Neural progenitor cell (in vitro differentiated cells): Measurements from ENCODE around the gene MEP1A. TPM values are rescaled to one million over a fixed set of nuclear protein-coding genes. Genes with fewer than 3 reads are reported as not detected.
"Not testable (repeated sequence)": the region's sequence is repeated elsewhere in the genome, so short reads cannot be mapped to it uniquely, and the experiment has no call there.

ENCODE experiments used
- DNase-seq: peaks from one replicate; pipeline ENCODE4 v3.0.0-alpha.2; 2016; ENCODE audit warnings: low spot score
- H2AFZ ChIP-seq: fragments of 200-600 bp; sonication (generic); replicated peaks from 2 replicates; pipeline ENCODE4 v1.6.1; 2016; ENCODE audit warnings: antibody characterized with exemption
- H3F3A ChIP-seq: fragments of 200-600 bp; sonication (generic); 2 replicates; pipeline ENCODE4 v1.6.1; 2016; ENCODE audit warnings: antibody characterized with exemption, low read depth
- H3K27ac ChIP-seq: fragments of 200-600 bp; sonication (generic); 2 replicates; pipeline ENCODE4 v1.5.1; 2016; ENCODE audit warnings: mild to moderate bottlenecking
- H3K27me3 ChIP-seq: fragments of 200-600 bp; sonication (generic); 2 replicates; pipeline ENCODE4 v1.6.1; 2016; ENCODE audit warnings: mild to moderate bottlenecking, moderate library complexity
- H3K36me3 ChIP-seq: fragments of 200-600 bp; sonication (generic); 2 replicates; pipeline ENCODE4 v1.5.1; 2016
- H3K4me1 ChIP-seq: fragments of 200-600 bp; sonication (generic); 2 replicates; pipeline ENCODE4 v1.6.1; 2016; ENCODE audit warnings: mixed run types
- H3K4me2 ChIP-seq: fragments of 200-600 bp; sonication (generic); 2 replicates; pipeline ENCODE4 v1.6.1; 2016
- H3K4me3 ChIP-seq: fragments of 200-600 bp; sonication (generic); 2 replicates; pipeline ENCODE4 v1.5.1; 2016
- H3K79me2 ChIP-seq: fragments of 200-600 bp; sonication (generic); 2 replicates; pipeline ENCODE4 v1.6.1; 2016; ENCODE audit warnings: low read depth
- H3K9ac ChIP-seq: fragments of 200-600 bp; sonication (generic); 2 replicates; pipeline ENCODE4 v1.6.1; 2016
- H3K9me3 ChIP-seq: fragments of 200-600 bp; sonication (generic); 2 replicates; pipeline ENCODE4 v1.5.1; 2016; ENCODE audit warnings: low read depth
- H4K20me1 ChIP-seq: fragments of 200-600 bp; sonication (generic); 2 replicates; pipeline ENCODE4 v1.6.1; 2016; ENCODE audit warnings: low read depth
- H3K27ac Mint-ChIP-seq: 3 replicates; pipeline ENCODE4 v1.8.0; 2021; ENCODE audit warnings: mixed read lengths
- H3K27me3 Mint-ChIP-seq: 2 replicates; pipeline ENCODE4 v1.8.0; 2022; ENCODE audit warnings: low read depth, mild to moderate bottlenecking, inconsistent platforms, moderate library complexity, mixed read lengths; ENCODE audit not compliant: insufficient read depth
- H3K36me3 Mint-ChIP-seq: 3 replicates; pipeline ENCODE4 v1.8.0; 2021; ENCODE audit warnings: mixed read lengths
- H3K4me1 Mint-ChIP-seq: 3 replicates; pipeline ENCODE4 v1.8.0; 2021; ENCODE audit warnings: mixed read lengths
- H3K4me3 Mint-ChIP-seq: 3 replicates; pipeline ENCODE4 v1.8.0; 2021; ENCODE audit warnings: mild to moderate bottlenecking, moderate library complexity, mixed read lengths
- H3K9me3 Mint-ChIP-seq: 3 replicates; pipeline ENCODE4 v1.8.0; 2020; ENCODE audit warnings: mixed read lengths
- EZH2 ChIP-seq: fragments of 200-600 bp; sonication (generic); IDR thresholded peaks from 2 replicates; pipeline ENCODE4 v1.6.1; 2017; ENCODE audit warnings: antibody characterized with exemption, mild to moderate bottlenecking, moderate library complexity
- EZH2phosphoT487 ChIP-seq: fragments of 200-600 bp; sonication (generic); IDR thresholded peaks from 2 replicates; pipeline ENCODE4 v1.6.1; 2017; ENCODE audit warnings: antibody characterized with exemption
- total RNA-seq: library from RNA; depleted of rRNA; stranded (reverse); fragments of >200 nt; gene quantifications from 2 replicates; pipeline ENCODE4 v1.2.3, GENCODE V29; 2015; ENCODE audit warnings: low replicate concordance
- TF ChIP-seq, protein P1 (sequence below): fragments of 200-600 bp; sonication (generic); IDR thresholded peaks from 2 replicates; pipeline ENCODE4 v1.5.1; 2017; ENCODE audit warnings: antibody characterized with exemption, mild to moderate bottlenecking

Gene MEP1A
- total RNA-seq, 1 donor from 2014 or later = not detected

DNA sequence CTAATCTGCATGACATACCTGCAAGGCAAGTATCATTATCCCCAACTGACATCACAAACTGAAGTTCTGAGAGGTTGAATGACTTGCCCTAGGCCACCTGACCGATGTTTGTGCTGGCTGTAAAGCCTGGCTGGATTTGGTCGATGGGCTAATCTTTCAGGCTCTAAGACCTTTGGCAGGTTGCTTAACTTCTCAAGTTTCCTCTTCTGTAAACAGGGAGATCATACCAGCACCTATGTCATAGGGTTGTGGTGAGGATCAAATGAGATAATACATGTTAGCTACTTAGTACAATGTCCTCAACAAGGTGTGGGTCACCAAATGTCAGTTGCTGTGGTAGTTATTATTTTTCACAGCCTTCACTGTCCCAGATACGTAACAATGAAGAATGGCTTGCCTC lies 32.3 kb upstream of the MEP1A start:
- TF ChIP-seq EZH2phosphoT487 = no peak
- Mint-ChIP-seq H3K4me1 (no peaks in the 10 kb centered on the region), H3K4me3 (no peak overlapping the region)

DNA sequence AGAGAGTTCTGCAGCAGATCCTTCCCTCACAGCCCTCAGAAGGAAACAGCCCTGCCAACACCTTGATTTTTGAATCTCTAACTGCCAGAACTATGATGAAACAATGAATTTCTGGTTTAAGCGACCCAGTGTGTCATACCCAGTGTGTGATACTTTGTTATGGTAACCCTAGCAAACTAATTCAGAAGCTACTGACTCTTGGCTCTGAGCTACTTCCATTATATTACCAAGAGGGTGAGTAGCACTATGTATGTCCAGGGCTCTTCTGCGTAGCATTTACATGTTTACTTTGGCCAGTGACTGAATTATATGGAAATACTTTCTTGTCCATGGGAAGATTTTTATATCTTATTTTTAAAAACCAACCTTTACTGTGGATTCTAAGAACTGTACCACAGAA lies 29.7 kb upstream of the MEP1A start:
- H3K4me1 Mint-ChIP-seq = no peaks in the 10 kb centered on the region
- H3K4me2 ChIP-seq = no peak overlapping the region
- H3K9ac ChIP-seq = no peak overlapping the region
- H4K20me1 ChIP-seq = no peaks in the 10 kb centered on the region
- H3K27me3 Mint-ChIP-seq = no peaks in the 10 kb centered on the region
- no peaks in the 10 kb centered on the region for H3K36me3 Mint-ChIP-seq
- DNase-seq = no peak
- H2AFZ ChIP-seq = no peak overlapping the region
- no peaks in the 10 kb centered on the region for H3K9me3 ChIP-seq
- no peak overlapping the region for H3K27ac Mint-ChIP-seq
- H3K4me1 ChIP-seq = no peaks in the 10 kb centered on the region
- no peak overlapping the region for H3K4me3 ChIP-seq
- TF ChIP-seq EZH2 = no peak
- no peak overlapping the region for H3K4me3 Mint-ChIP-seq
- no peaks in the 10 kb centered on the region for H3K27me3 ChIP-seq
- H3K79me2 ChIP-seq = no peaks in the 10 kb centered on the region
- H3K9me3 Mint-ChIP-seq = peaks cover 1% of the 10 kb centered on the region
- no peaks in the 10 kb centered on the region for H3F3A ChIP-seq
- no peak overlapping the region for H3K27ac ChIP-seq
- no peaks in the 10 kb centered on the region for H3K36me3 ChIP-seq

More for the DNA sequence above, 32.3 kb upstream of the MEP1A start:
- Mint-ChIP-seq H3K36me3 (no peaks in the 10 kb centered on the region), H3K27ac (no peak overlapping the region), H3K9me3 (peaks cover 1% of the 10 kb centered on the region), H3K27me3 (no peaks in the 10 kb centered on the region)
- no peaks in the 10 kb centered on the region for H3K79me2 ChIP-seq
- no peak for DNase-seq
- no peaks in the 10 kb centered on the region for H3K36me3 ChIP-seq
- no peaks in the 10 kb centered on the region for H3K9me3 ChIP-seq
- no peak overlapping the region for H3K4me3 ChIP-seq
- no peaks in the 10 kb centered on the region for H3K27me3 ChIP-seq
- H3K9ac ChIP-seq = no peak overlapping the region
- H4K20me1 ChIP-seq = no peaks in the 10 kb centered on the region
- no peaks in the 10 kb centered on the region for H3F3A ChIP-seq
- no peak overlapping the region for H3K4me2 ChIP-seq
- H3K27ac ChIP-seq = no peak overlapping the region
- H2AFZ ChIP-seq = no peak overlapping the region
- peaks cover 7% of the 10 kb centered on the region for H3K4me1 ChIP-seq

DNA sequence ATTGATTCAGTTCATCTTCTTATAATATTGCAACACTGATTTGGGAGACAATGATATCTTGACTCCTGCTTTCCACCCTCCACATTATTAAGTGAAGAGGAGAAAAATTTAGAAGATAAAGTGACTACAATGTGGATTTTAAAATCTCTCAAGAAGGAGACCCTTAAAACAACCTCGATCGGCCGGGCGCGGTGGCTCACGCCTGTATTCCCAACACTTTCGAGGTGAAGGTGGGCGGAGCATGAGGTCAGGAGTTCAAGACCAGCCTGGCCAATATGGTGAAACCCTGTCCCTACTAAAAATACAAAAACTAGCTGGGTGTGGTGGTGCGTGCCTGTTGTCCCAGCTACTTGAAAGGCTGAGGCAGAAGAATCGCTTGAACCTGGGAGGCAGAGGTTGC lies 28.9 kb upstream of the MEP1A start:
- H3K4me3 Mint-ChIP-seq = not testable (repeated sequence)

DNA sequence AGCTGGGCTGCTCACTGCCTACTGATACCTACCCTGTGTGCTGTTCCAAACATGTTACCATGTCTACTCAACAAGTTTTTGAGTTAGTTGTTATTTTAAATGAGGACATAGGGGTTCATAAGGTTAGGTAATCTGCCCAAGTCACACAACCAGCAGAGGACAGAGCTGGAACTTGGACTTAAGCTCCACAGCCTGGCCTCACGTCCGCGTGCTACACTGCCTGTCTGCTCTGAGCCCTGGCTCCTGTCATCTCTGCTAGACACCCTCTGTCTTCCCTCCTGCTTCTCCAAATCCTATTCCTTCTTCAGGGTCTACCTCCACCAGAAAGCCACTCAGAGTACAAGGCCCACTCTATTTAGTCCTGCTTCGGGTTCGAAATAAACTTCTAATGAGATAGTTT lies 28.2 kb upstream of the MEP1A start:
- TF ChIP-seq, protein P1, sequence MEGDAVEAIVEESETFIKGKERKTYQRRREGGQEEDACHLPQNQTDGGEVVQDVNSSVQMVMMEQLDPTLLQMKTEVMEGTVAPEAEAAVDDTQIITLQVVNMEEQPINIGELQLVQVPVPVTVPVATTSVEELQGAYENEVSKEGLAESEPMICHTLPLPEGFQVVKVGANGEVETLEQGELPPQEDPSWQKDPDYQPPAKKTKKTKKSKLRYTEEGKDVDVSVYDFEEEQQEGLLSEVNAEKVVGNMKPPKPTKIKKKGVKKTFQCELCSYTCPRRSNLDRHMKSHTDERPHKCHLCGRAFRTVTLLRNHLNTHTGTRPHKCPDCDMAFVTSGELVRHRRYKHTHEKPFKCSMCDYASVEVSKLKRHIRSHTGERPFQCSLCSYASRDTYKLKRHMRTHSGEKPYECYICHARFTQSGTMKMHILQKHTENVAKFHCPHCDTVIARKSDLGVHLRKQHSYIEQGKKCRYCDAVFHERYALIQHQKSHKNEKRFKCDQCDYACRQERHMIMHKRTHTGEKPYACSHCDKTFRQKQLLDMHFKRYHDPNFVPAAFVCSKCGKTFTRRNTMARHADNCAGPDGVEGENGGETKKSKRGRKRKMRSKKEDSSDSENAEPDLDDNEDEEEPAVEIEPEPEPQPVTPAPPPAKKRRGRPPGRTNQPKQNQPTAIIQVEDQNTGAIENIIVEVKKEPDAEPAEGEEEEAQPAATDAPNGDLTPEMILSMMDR = no peak
- TF ChIP-seq EZH2 = no peak
- no peak for TF ChIP-seq EZH2phosphoT487
- H3K27me3 ChIP-seq = no peaks in the 10 kb centered on the region
- no peaks in the 10 kb centered on the region for H3K36me3 ChIP-seq
- no peak overlapping the region for H2AFZ ChIP-seq
- no peaks in the 10 kb centered on the region for H3K4me1 Mint-ChIP-seq
- no peak overlapping the region for H3K27ac ChIP-seq
- peaks cover 1% of the 10 kb centered on the region for H3K9me3 Mint-ChIP-seq
- H3F3A ChIP-seq = no peaks in the 10 kb centered on the region
- no peaks in the 10 kb centered on the region for H3K9me3 ChIP-seq
- no peak overlapping the region for H3K4me3 Mint-ChIP-seq
- no peaks in the 10 kb centered on the region for H4K20me1 ChIP-seq
- no peaks in the 10 kb centered on the region for H3K79me2 ChIP-seq
- no peak overlapping the region for H3K4me2 ChIP-seq
- H3K36me3 Mint-ChIP-seq = no peaks in the 10 kb centered on the region
- no peaks in the 10 kb centered on the region for H3K27me3 Mint-ChIP-seq
- no peaks in the 10 kb centered on the region for H3K4me1 ChIP-seq
- H3K27ac Mint-ChIP-seq = no peak overlapping the region
- no peak overlapping the region for H3K9ac ChIP-seq
- H3K4me3 ChIP-seq = no peak overlapping the region
- DNase-seq = no peak

More for the DNA sequence above, 28.9 kb upstream of the MEP1A start:
- H3F3A ChIP-seq, H3K36me3 ChIP-seq, H3K4me2 ChIP-seq, H3K36me3 Mint-ChIP-seq, H3K27ac ChIP-seq, H3K9ac ChIP-seq, H3K27me3 Mint-ChIP-seq, H3K4me1 ChIP-seq, H3K27ac Mint-ChIP-seq, H3K4me1 Mint-ChIP-seq, H3K79me2 ChIP-seq, H2AFZ ChIP-seq, H3K9me3 Mint-ChIP-seq, H3K4me3 ChIP-seq, H3K9me3 ChIP-seq, DNase-seq, H4K20me1 ChIP-seq, H3K27me3 ChIP-seq: not testable (repeated sequence)

DNA sequence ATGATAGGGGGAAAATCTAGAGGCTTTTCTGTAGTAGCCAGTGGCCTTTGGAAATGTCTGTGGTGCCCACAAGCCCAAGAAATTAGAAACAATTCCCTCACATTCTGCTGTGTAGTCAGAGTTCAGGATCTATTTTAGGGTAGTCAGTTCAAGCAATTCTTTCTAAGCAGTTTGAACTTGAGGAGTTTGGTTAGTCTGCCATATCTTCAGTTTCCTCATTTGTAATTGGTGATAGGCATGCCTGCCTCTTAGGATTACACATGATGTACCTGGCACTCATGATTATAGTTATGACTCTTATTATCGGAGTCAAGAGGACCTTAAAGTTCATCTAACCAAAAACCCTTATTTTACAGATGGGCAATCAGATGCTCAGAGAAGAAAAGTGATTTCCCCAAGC lies 21.2 kb upstream of the MEP1A start:
- no peaks in the 10 kb centered on the region for H3K4me1 ChIP-seq
- no peaks in the 10 kb centered on the region for H4K20me1 ChIP-seq
- H3K36me3 Mint-ChIP-seq = no peaks in the 10 kb centered on the region
- no peaks in the 10 kb centered on the region for H3K79me2 ChIP-seq
- no peak overlapping the region for H3K27ac Mint-ChIP-seq
- TF ChIP-seq, protein P1 = no peak
- no peak for TF ChIP-seq EZH2
- no peak for TF ChIP-seq EZH2phosphoT487
- no peak overlapping the region for H3K4me3 Mint-ChIP-seq
- H3F3A ChIP-seq = no peaks in the 10 kb centered on the region
- H3K27me3 ChIP-seq = no peaks in the 10 kb centered on the region
- no peak overlapping the region for H3K9ac ChIP-seq
- peaks cover 2% of the 10 kb centered on the region for H3K27me3 Mint-ChIP-seq
- H3K4me2 ChIP-seq = no peak overlapping the region
- no peak for DNase-seq
- peaks cover 10% of the 10 kb centered on the region for H3K9me3 Mint-ChIP-seq
- H3K4me1 Mint-ChIP-seq = peaks cover 5% of the 10 kb centered on the region
- H2AFZ ChIP-seq = no peak overlapping the region
- no peak overlapping the region for H3K27ac ChIP-seq
- no peak overlapping the region for H3K4me3 ChIP-seq
- H3K9me3 ChIP-seq = no peaks in the 10 kb centered on the region
- H3K36me3 ChIP-seq = no peaks in the 10 kb centered on the region
